Loucy (cell line): ENCODE measurements around the gene MAP6.

ENCODE experiments used
- H2AFZ ChIP-seq: fragments of 200-600 bp; sonication (generic); 2 replicates; pipeline ENCODE4 v1.6.0; 2016; ENCODE audit warnings: antibody characterized with exemption, mild to moderate bottlenecking, low read length, moderate library complexity
- H3F3A ChIP-seq: fragments of 200-600 bp; 2 replicates; pipeline ENCODE4 v1.6.0; 2016; ENCODE audit warnings: antibody characterized with exemption, low read depth, mild to moderate bottlenecking
- H3K27me3 ChIP-seq: fragments of 200-600 bp; sonication (generic); 2 replicates; pipeline ENCODE4 v1.6.1; 2014; ENCODE audit warnings: low read length, mild to moderate bottlenecking; ENCODE audit not compliant: insufficient read depth, poor library complexity, severe bottlenecking
- H3K36me3 ChIP-seq: fragments of 200-600 bp; sonication (generic); 2 replicates; pipeline ENCODE4 v1.6.1; 2016; ENCODE audit warnings: low read length; ENCODE audit not compliant: insufficient read depth
- H3K4me1 ChIP-seq: fragments of 200-600 bp; sonication (generic); 2 replicates; pipeline ENCODE4 v1.5.1; 2014; ENCODE audit warnings: low read length, mild to moderate bottlenecking; ENCODE audit not compliant: insufficient read depth, poor library complexity, severe bottlenecking
- H3K4me2 ChIP-seq: fragments of 200-600 bp; sonication (generic); 2 replicates; pipeline ENCODE4 v1.6.0; 2014; ENCODE audit warnings: antibody characterized with exemption, low read length, low read depth, mild to moderate bottlenecking; ENCODE audit not compliant: poor library complexity, severe bottlenecking
- H3K4me3 ChIP-seq: fragments of 200-600 bp; sonication (generic); 2 replicates; pipeline ENCODE4 v1.5.1; 2014; ENCODE audit warnings: low read length, mild to moderate bottlenecking, mixed read lengths; ENCODE audit not compliant: poor library complexity, severe bottlenecking
- H3K79me2 ChIP-seq: fragments of 200-600 bp; sonication (generic); 2 replicates; pipeline ENCODE4 v1.6.1; 2014; ENCODE audit warnings: low read length; ENCODE audit not compliant: insufficient read depth
- H3K9ac ChIP-seq: fragments of 200-600 bp; sonication (generic); 2 replicates; pipeline ENCODE4 v1.6.0; 2014; ENCODE audit warnings: mild to moderate bottlenecking, low read depth, low read length, moderate library complexity; ENCODE audit not compliant: poor library complexity, severe bottlenecking
- H3K9me2 ChIP-seq: fragments of 200-600 bp; sonication (generic); replicated peaks from 2 replicates; pipeline ENCODE4 v1.6.1; 2016; ENCODE audit warnings: low read depth, low read length, mixed read lengths
- H3K9me3 ChIP-seq: fragments of 200-600 bp; sonication (generic); 2 replicates; pipeline ENCODE4 v1.6.1; 2014; ENCODE audit warnings: mild to moderate bottlenecking, antibody characterized with exemption, low read length, low read depth; ENCODE audit not compliant: insufficient read depth
- H4K20me1 ChIP-seq: fragments of 200-600 bp; sonication (generic); 2 replicates; pipeline ENCODE4 v1.6.0; 2014; ENCODE audit warnings: antibody characterized with exemption, low read length, mild to moderate bottlenecking; ENCODE audit not compliant: insufficient read depth, poor library complexity, severe bottlenecking
- CTCF ChIP-seq: fragments of 200-600 bp; sonication (generic); conservative IDR thresholded peaks from 2 replicates; pipeline ENCODE4 v1.5.1; 2014; ENCODE audit warnings: mild to moderate bottlenecking, antibody characterized with exemption, low read length
- EZH2phosphoT487 ChIP-seq: fragments of 200-600 bp; IDR thresholded peaks from 2 replicates; pipeline ENCODE4 v1.6.1; 2018; ENCODE audit warnings: antibody characterized with exemption, mild to moderate bottlenecking, moderate library complexity, borderline replicate concordance

Gene MAP6

GRCh38 chr11:75653532-75653931 lies 15.3 kb downstream of the MAP6 start:
- H3F3A ChIP-seq: no peaks in the 10 kb centered on the region
- no peak for TF ChIP-seq CTCF
- TF ChIP-seq EZH2phosphoT487: no peak
- no peaks in the 10 kb centered on the region for H3K36me3 ChIP-seq
- H3K4me1 ChIP-seq: peaks cover 5% of the 10 kb centered on the region
- H2AFZ ChIP-seq: no peak overlapping the region
- no peaks in the 10 kb centered on the region for H3K9me3 ChIP-seq
- no peak overlapping the region for H3K4me3 ChIP-seq
- H3K9me2 ChIP-seq: no peaks in the 10 kb centered on the region
- H4K20me1 ChIP-seq: no peaks in the 10 kb centered on the region
- H3K27me3 ChIP-seq: no peaks in the 10 kb centered on the region
- H3K79me2 ChIP-seq: no peaks in the 10 kb centered on the region
- H3K4me2 ChIP-seq: no peak overlapping the region
- no peak overlapping the region for H3K9ac ChIP-seq

- TF ChIP-seq EZH2phosphoT487 (no peak), CTCF (no peak)
- Histone ChIP-seq H3K4me3 (no peak overlapping the region), H4K20me1 (no peaks in the 10 kb centered on the region), H3K79me2 (no peaks in the 10 kb centered on the region), H3K9me2 (no peaks in the 10 kb centered on the region), H2AFZ (no peak overlapping the region), H3K4me2 (no peak overlapping the region), H3F3A (no peaks in the 10 kb centered on the region), H3K9me3 (no peaks in the 10 kb centered on the region), H3K27me3 (no peaks in the 10 kb centered on the region), H3K4me1 (peaks cover 5% of the 10 kb centered on the region), H3K9ac (no peak overlapping the region), H3K36me3 (no peaks in the 10 kb centered on the region)
Measured at GRCh38 chr11:75652936-75653335, 15.9 kb downstream of the MAP6 start.

- H3K9ac ChIP-seq: no peak overlapping the region
- TF ChIP-seq CTCF (no peak), EZH2phosphoT487 (no peak)
- peaks cover 5% of the 10 kb centered on the region for H3K4me1 ChIP-seq
- no peaks in the 10 kb centered on the region for H3K9me3 ChIP-seq
- no peaks in the 10 kb centered on the region for H3K36me3 ChIP-seq
- no peaks in the 10 kb centered on the region for H3K27me3 ChIP-seq
- no peak overlapping the region for H2AFZ ChIP-seq
- no peaks in the 10 kb centered on the region for H3K9me2 ChIP-seq
- H3K79me2 ChIP-seq: no peaks in the 10 kb centered on the region
- no peak overlapping the region for H3K4me3 ChIP-seq
- no peak overlapping the region for H3K4me2 ChIP-seq
- H3F3A ChIP-seq: no peaks in the 10 kb centered on the region
- no peaks in the 10 kb centered on the region for H4K20me1 ChIP-seq
Measured at GRCh38 chr11:75651218-75651617, 17.6 kb downstream of the MAP6 start.
